WTC11 (cell line): ENCODE measurements around the gene CASD1.

Source experiments
- CREM ChIP-seq: sonication (generic); formaldehyde crosslinking; IDR thresholded peaks from 2 replicates; pipeline ENCODE4 v1.8.1; 2022; ENCODE audit warnings: mild to moderate bottlenecking, missing genetic modification reagents, moderate library complexity
- CTCF ChIP-seq: fragments of 200-600 bp; IDR thresholded peaks from 2 replicates; pipeline ENCODE4 v1.8.0; 2022; ENCODE audit warnings: antibody characterized with exemption
- FOXK1 ChIP-seq: sonication (generic); formaldehyde crosslinking; IDR thresholded peaks from 2 replicates; pipeline ENCODE4 v1.8.0; 2022; ENCODE audit warnings: mild to moderate bottlenecking, moderate library complexity, missing genetic modification reagents
- NR2C2 ChIP-seq: sonication (generic); formaldehyde crosslinking; IDR thresholded peaks from 2 replicates; pipeline ENCODE4 v1.8.0; 2022; ENCODE audit warnings: mild to moderate bottlenecking, missing genetic modification reagents

DNA sequence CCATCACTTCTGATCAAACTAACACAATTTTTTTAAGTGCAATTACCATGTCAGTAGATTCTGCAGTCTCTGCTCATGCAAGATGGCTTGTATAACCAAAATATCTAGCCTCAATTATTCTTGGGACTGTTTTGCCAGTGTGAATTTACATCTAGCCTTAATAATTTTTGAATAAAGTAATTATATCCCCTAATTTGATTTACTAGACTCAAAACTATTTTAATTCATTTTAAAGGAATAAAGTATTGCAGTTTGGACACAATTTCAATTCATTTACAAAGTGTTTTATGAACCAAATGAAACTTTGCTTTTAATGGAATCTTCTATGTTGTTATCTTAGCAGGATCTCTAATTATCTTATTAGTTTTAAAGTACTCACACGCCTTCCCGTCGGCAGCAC is 90.7 kb downstream of the CASD1 start:
- TF ChIP-seq CTCF = no peak
- TF ChIP-seq CREM (CRISPR knock-in tag) = no peak
- no peak for TF ChIP-seq NR2C2 (CRISPR knock-in tag)
- TF ChIP-seq FOXK1 = no peak
